Gastrocnemius medialis (tissue), 4 donors: ENCODE results near the gene CHURC1. TPM values are rescaled to one million over a fixed set of nuclear protein-coding genes. Genes with fewer than 3 reads are reported as not detected.

Experiments
- ATAC-seq, 2 donors: fragments of 150-250 bp; one replicate each; pipeline ENCODE4 v1.9.1; 2016
- DNase-seq, 2 donors: peaks; one replicate each; pipeline ENCODE4 v3.0.0-alpha.2; 2019
- H3K27ac ChIP-seq, 4 donors: fragments of 200-600 bp; sonication (generic); 1 replicate in 1 of 4; 2 replicates in 3 of 4; pipeline ENCODE4 v1.5.1; 2016 to 2018; ENCODE audit warnings: mild to moderate bottlenecking in 2 of 4, moderate library complexity in 1 of 4
- H3K27me3 ChIP-seq, 3 donors: fragments of 200-600 bp; sonication (generic) in 2 of 3; 1 replicate in 1 of 3; 2 replicates in 2 of 3; pipeline versions ENCODE4 v1.5.1 to v1.6.0; 2016 to 2019; ENCODE audit warnings: mild to moderate bottlenecking in 1 of 3, moderate library complexity in 1 of 3
- H3K36me3 ChIP-seq, 2 donors: fragments of 200-600 bp; sonication (generic) in 1 of 2; one replicate each; pipeline ENCODE4 v1.5.1; 2017 to 2018
- H3K4me1 ChIP-seq, 2 donors: fragments of 200-600 bp; sonication (generic) in 1 of 2; one replicate each; pipeline ENCODE4 v1.5.1; 2016 to 2017; ENCODE audit warnings: mild to moderate bottlenecking in 2 of 2
- H3K4me3 ChIP-seq, 4 donors: fragments of 200-600 bp; sonication (generic) in 3 of 4; 1 replicate in 1 of 4; 2 replicates in 3 of 4; pipeline ENCODE4 v1.5.1; 2016 to 2019; ENCODE audit warnings: mild to moderate bottlenecking in 2 of 4
- H3K9me3 ChIP-seq, 3 donors: fragments of 200-600 bp; sonication (generic) in 2 of 3; 1 replicate in 1 of 3; 2 replicates in 2 of 3; pipeline ENCODE4 v1.5.1; 2016 to 2019
- POLR2A ChIP-seq, 2 donors: fragments of 450-650 bp; IDR thresholded peaks; one replicate each; pipeline ENCODE4 v1.6.1; 2017; ENCODE audit warnings: antibody characterized with exemption in 2 of 2, mild to moderate bottlenecking in 2 of 2, moderate library complexity in 2 of 2
- in situ Hi-C, 4 donors: fragments of 200-750 bp; cut with MboI; loops; one replicate each; pipeline versions ENCODE4 v1.15.0 to v1.8.0; 2017; ENCODE audit warnings: low sequenced_read_pairs in 4 of 4
- intact Hi-C: fragments of 100-400 bp; cut with DNase I; formaldehyde crosslinking; loops from one replicate; pipeline ENCODE4 v1.15.1; 2023; ENCODE audit warnings: low total_unique reads
- total RNA-seq, 4 donors: library from RNA; depleted of rRNA; stranded (reverse); fragments of >200 nt; gene quantifications; one replicate each; pipeline versions ENCODE4 v1.1.0 to v1.2.3, GENCODE V29; 2016
- TF ChIP-seq, protein P1 (sequence below), 5 experiments: fragments of 450-650 bp in 3 of 5; fragments of 200-600 bp in 2 of 5; sonication (generic) in 2 of 5; IDR thresholded peaks in 4 of 5; conservative IDR thresholded peaks in 1 of 5; 1 replicate in 4 of 5; 2 replicates in 1 of 5; pipeline ENCODE4 v1.5.1; 2016 to 2019; ENCODE audit warnings: antibody characterized with exemption in 5 of 5, mild to moderate bottlenecking in 3 of 5, moderate library complexity in 3 of 5

The CHURC1 gene
- total RNA-seq, 4 donors from 2014 or later, result 47.9 to 108 (median 79.6) TPM

DNA sequence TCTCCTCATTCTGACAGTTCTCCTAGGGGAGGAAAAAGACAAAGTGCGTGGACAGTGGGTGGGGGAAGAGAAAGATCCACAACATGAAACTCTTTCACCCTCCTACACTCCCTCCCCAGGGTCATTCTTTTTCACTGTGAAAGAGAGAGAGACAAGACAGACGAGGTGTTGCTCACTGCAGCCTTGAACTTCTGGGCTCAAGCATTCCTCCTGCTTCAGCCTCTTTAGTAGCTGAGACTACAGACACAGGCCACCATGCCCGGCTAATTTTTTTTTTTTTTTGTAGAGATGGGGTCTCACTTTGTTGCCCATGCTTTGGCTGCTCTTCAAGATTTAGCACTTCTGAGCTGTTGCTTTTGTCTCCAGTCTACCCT, 25.5 kb downstream of the CHURC1 start:
- ATAC-seq (no peak), DNase-seq (no peak)
- H3K27ac ChIP-seq, result no peak overlapping the region
- H3K4me3 ChIP-seq, result no peak overlapping the region
- intact Hi-C loops (no loop called here), in situ Hi-C loops (no loop called here)
- peaks cover 27 to 30% of the 10 kb centered on the region in 2 donors for H3K4me1 ChIP-seq
- peaks cover 0 to 12% of the 10 kb centered on the region in 2 donors for H3K36me3 ChIP-seq
- no peaks in the 10 kb centered on the region for H3K27me3 ChIP-seq
- no peak for TF ChIP-seq POLR2A (IDR thresholded peaks at IDR 0.05)
- TF ChIP-seq, protein P1, sequence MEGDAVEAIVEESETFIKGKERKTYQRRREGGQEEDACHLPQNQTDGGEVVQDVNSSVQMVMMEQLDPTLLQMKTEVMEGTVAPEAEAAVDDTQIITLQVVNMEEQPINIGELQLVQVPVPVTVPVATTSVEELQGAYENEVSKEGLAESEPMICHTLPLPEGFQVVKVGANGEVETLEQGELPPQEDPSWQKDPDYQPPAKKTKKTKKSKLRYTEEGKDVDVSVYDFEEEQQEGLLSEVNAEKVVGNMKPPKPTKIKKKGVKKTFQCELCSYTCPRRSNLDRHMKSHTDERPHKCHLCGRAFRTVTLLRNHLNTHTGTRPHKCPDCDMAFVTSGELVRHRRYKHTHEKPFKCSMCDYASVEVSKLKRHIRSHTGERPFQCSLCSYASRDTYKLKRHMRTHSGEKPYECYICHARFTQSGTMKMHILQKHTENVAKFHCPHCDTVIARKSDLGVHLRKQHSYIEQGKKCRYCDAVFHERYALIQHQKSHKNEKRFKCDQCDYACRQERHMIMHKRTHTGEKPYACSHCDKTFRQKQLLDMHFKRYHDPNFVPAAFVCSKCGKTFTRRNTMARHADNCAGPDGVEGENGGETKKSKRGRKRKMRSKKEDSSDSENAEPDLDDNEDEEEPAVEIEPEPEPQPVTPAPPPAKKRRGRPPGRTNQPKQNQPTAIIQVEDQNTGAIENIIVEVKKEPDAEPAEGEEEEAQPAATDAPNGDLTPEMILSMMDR (IDR thresholded peaks at IDR 0.05 in 4 of 5, conservative IDR thresholded peaks at IDR 0.05 in 1 of 5), result no peak
- no peaks in the 10 kb centered on the region for H3K9me3 ChIP-seq

DNA sequence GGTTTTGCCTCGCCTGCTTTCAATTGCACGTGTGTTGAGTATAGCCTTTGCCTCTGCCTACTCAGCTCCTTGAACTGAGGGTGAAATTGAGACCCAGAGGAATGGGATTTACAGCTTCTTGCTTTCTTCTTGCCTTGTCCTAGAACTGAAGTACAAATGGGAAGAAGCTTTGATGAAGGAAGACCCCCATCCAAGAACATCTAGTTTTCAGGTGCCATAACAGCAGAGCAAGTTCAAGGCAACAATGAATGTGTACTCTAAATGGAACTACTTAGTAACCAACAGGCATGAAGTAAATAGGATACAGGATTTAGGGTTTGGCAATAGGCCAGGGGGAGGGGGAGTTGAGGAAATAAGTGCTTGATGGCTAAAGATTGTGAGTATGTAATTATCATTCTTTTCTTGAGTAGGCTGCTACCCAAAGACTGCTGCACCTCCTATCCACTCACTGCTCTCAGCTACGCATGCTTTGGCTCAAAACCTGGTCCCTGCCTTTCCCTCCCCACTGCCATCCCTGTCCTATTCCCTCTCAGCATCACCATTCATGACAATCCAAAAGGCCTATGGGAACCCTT, 26.2 kb downstream of the CHURC1 start:
- no peaks in the 10 kb centered on the region for H3K9me3 ChIP-seq
- H3K4me3 ChIP-seq, result no peak overlapping the region
- peaks cover 21 to 24% of the 10 kb centered on the region in 2 donors for H3K4me1 ChIP-seq
- no peak for TF ChIP-seq POLR2A (IDR thresholded peaks at IDR 0.05)
- TF ChIP-seq, protein P1 (IDR thresholded peaks at IDR 0.05 in 4 of 5, conservative IDR thresholded peaks at IDR 0.05 in 1 of 5), result no peak
- intact Hi-C loops (no loop called here), in situ Hi-C loops (no loop called here)
- DNase-seq (no peak), ATAC-seq (no peak)
- H3K36me3 ChIP-seq, result peaks cover 0 to 12% of the 10 kb centered on the region in 2 donors
- H3K27me3 ChIP-seq, result no peaks in the 10 kb centered on the region
- no peak overlapping the region for H3K27ac ChIP-seq

DNA sequence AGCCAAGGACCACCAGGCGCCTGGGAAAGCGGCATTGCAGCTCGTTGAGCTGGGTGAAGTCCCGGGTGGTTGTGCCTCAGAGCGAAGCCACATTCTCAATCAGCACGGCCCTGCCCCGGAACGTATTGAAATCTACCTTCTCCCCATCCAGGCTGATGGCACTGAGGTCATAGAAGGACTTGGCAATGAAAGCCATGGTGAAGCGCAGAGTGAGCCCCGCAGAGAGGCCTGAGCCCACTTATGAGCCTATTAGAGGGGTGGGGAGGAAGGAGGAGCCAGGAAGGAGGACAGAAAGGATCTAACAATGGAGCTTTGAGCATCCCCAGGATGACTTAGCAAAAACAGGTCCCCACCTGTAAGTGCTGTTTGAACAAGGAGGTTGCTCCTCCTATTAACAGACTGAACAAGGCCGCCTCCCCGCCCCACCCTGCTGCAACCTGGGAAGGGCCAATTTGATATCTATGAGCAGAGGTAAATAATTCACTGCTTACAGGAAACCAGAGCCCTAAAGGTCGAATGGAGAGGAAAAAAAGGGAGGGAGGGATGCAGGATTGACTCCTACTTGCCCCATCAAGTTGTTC, 28.4 kb downstream of the CHURC1 start, which contains the start of gene GPX2:
TSS of gene GPX2 (minus strand) at position 215 of the 581 bp plus-strand sequence. CDS start at position 196, 19 bp downstream.
- in situ Hi-C loops (no loop called here), intact Hi-C loops (no loop called here)
- Histone ChIP-seq H3K27ac (no peak within 1 kb of the TSS), H3K36me3 (peaks cover 0 to 16% of the 10 kb centered on the region in 2 donors), H3K4me1 (peaks cover 0 to 2% of the 10 kb centered on the region in 2 donors), H3K4me3 (no peak within 1 kb of the TSS), H3K27me3 (no peaks in the 10 kb centered on the region), H3K9me3 (no peaks in the 10 kb centered on the region)
- DNase-seq (no peak), ATAC-seq (no peak)
- no peak for TF ChIP-seq POLR2A (IDR thresholded peaks at IDR 0.05)
- TF ChIP-seq, protein P1 (IDR thresholded peaks at IDR 0.05 in 4 of 5, conservative IDR thresholded peaks at IDR 0.05 in 1 of 5), result no peak

DNA sequence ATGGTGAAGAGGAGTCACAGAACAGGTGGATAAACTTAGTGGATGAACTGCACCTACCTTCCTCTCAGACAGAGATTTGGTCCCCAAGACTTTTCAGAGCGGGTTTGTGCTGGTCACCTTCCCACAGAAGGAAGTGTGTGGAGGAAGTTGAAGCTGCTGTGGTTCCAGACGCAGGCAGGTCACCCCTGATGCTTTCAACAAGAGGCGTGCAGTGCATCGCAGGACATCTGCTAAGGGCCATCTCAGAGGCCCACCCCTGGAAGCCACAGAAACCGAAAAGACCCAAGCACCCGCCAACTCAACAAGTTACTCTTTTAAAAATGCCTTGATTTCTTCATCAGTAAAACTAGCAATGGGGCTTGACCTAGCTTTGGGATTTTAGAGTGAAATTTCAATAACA, 29.3 kb downstream of the CHURC1 start:
- ATAC-seq, result no peak
- intact Hi-C loops, result no loop called here
- H3K27me3 ChIP-seq, result no peaks in the 10 kb centered on the region
- peaks cover 0 to 20% of the 10 kb centered on the region in 2 donors for H3K36me3 ChIP-seq
- no peak overlapping the region for H3K4me3 ChIP-seq
- no peak overlapping the region for H3K27ac ChIP-seq
- H3K4me1 ChIP-seq, result peaks cover 0 to 7% of the 10 kb centered on the region in 2 donors
- in situ Hi-C loops, result no loop called here
- TF ChIP-seq, protein P1 (IDR thresholded peaks at IDR 0.05 in 4 of 5, conservative IDR thresholded peaks at IDR 0.05 in 1 of 5), result no peak
- TF ChIP-seq POLR2A (IDR thresholded peaks at IDR 0.05), result no peak
- no peak for DNase-seq
- H3K9me3 ChIP-seq, result no peaks in the 10 kb centered on the region
